Left lung (tissue), 10 donors: ENCODE results near the gene SH3PXD2A. TPM values are rescaled to one million over a fixed set of nuclear protein-coding genes. Genes with fewer than 3 reads are reported as not detected.

Experiments
- ATAC-seq: fragments of 200-7000 bp; cut with Tn5 transposase; one replicate; pipeline ENCODE4 v1.9.1; 2020; ENCODE audit warnings: moderate library complexity
- DNase-seq, 4 donors: peaks; one replicate each; pipeline ENCODE4 v3.0.0-alpha.2; 2013 to 2020
- H3K27ac ChIP-seq, 2 donors: fragments of 200-600 bp; sonication (generic) in 1 of 2; one replicate each; pipeline versions ENCODE4 v1.5.0 to v1.8.0; 2020 to 2021
- H3K27me3 ChIP-seq, 2 donors: fragments of 200-600 bp; sonication (generic) in 1 of 2; one replicate each; pipeline versions ENCODE4 v1.5.0 to v1.8.0; 2020 to 2021
- H3K36me3 ChIP-seq, 2 donors: fragments of 200-600 bp; sonication (generic) in 1 of 2; one replicate each; pipeline versions ENCODE4 v1.5.0 to v1.8.0; 2020 to 2021
- H3K4me1 ChIP-seq, 2 donors: fragments of 200-600 bp; one replicate each; pipeline ENCODE4 v1.8.0; 2021
- H3K4me3 ChIP-seq, 2 donors: fragments of 200-600 bp; sonication (generic) in 1 of 2; one replicate each; pipeline versions ENCODE4 v1.5.0 to v1.8.0; 2020 to 2021; ENCODE audit warnings: mild to moderate bottlenecking in 1 of 2
- H3K9me3 ChIP-seq, 2 donors: fragments of 200-600 bp; sonication (generic) in 1 of 2; one replicate each; pipeline versions ENCODE4 v1.5.0 to v1.8.0; 2020 to 2021
- intact Hi-C, 2 donors: fragments of 100-400 bp; cut with DNase I; formaldehyde crosslinking; loops; one replicate each; pipeline versions ENCODE4 v1.11.2 to v1.14.2; 2022
- polyA plus RNA-seq, 6 donors: library from polyadenylated mRNA; unstranded; fragments of 120-200 nt; gene quantifications; one replicate each; pipeline ENCODE4 v1.2.1, GENCODE V29; 2013; ENCODE audit not compliant: insufficient read length in 6 of 6
- total RNA-seq, 2 donors: library from RNA; stranded (reverse); fragmentation: NEBNext Ultra II Directional; extraction: Animal tissue kit (Norgen Biotek cat#: 25700); gene quantifications; one replicate each; pipeline ENCODE4 v1.2.1, GENCODE V29; 2021
- TF ChIP-seq, protein P1 (sequence below), 2 donors: fragments of 200-600 bp; sonication (generic) in 1 of 2; IDR thresholded peaks; one replicate each; pipeline versions ENCODE4 v1.5.0 to v1.8.0; 2021; ENCODE audit warnings: antibody characterized with exemption in 2 of 2
- donor health status: DM: no; HTN: yes; CAD: no.
- donor health status: DM: no; HTN: no; CAD: no.

Gene SH3PXD2A
- total and polyA plus RNA-seq, 8 donors, result 44.8 to 117 (median 91.7) TPM

- Histone ChIP-seq H3K27me3 (no peaks in the 10 kb centered on the region), H3K4me3 (no peak overlapping the region), H3K4me1 (peaks cover 31 to 42% of the 10 kb centered on the region in 2 donors), H3K36me3 (peaks cover 0 to 6% of the 10 kb centered on the region in 2 donors), H3K9me3 (no peaks in the 10 kb centered on the region), H3K27ac (peak overlapping the region in 1 of 2 donors; percentile 30)
- no peak for DNase-seq
- no peak for ATAC-seq
- TF ChIP-seq, protein P1, sequence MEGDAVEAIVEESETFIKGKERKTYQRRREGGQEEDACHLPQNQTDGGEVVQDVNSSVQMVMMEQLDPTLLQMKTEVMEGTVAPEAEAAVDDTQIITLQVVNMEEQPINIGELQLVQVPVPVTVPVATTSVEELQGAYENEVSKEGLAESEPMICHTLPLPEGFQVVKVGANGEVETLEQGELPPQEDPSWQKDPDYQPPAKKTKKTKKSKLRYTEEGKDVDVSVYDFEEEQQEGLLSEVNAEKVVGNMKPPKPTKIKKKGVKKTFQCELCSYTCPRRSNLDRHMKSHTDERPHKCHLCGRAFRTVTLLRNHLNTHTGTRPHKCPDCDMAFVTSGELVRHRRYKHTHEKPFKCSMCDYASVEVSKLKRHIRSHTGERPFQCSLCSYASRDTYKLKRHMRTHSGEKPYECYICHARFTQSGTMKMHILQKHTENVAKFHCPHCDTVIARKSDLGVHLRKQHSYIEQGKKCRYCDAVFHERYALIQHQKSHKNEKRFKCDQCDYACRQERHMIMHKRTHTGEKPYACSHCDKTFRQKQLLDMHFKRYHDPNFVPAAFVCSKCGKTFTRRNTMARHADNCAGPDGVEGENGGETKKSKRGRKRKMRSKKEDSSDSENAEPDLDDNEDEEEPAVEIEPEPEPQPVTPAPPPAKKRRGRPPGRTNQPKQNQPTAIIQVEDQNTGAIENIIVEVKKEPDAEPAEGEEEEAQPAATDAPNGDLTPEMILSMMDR (IDR thresholded peaks at IDR 0.05), result no peak
- intact Hi-C loops, result no loop called here
Observed at GRCh38 chr10:103649654-103650423, 205.5 kb downstream of the SH3PXD2A start.

DNA sequence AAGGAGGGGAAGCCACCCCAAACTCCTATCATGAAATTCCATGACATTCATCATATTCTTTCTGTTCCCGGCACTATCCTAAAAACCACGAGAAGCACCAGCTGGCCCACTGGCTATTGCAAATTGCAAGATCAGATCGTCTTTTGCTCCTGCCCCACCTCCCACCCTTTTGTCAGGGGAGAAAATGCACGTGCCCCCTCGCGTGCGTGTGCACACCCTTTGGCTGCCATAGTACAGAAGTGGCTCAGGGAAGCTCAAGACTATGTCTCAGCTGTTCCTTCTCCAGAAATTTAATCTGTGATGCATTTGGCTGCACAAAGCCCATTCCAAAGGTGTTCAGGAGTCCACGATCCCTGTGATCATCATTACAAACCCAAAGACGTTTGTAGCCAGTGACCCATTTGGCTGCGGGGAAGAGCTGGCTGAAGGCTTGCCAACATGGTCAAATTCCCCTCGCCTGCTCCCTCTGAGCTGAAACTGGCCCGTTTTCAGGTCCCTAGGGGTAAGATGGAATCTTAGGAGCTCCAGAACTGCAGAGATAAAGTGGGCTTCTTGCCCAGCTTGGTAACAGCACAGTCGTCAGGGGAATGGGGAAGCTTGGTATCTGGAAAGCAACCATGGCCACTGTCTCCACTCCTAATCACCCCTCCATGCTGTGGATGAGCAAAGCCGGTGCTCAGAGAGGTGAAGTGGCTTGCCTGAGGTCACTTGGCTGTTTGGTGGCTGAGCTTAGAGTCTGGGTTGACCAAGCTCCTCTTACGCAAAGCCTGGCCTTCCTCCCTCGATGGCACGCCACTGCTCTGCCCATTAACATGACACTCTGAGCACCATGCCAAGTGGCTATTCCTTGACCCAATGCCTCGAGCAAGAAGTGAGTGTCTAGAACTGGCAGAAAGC, 206.5 kb downstream of the SH3PXD2A start:
- intact Hi-C loops, result no loop called here
- peak overlapping the region in 1 of 2 donors; percentile 30 for H3K27ac ChIP-seq
- ATAC-seq (peak; percentile 39), DNase-seq (peak in 1 of 4 donors; percentile 68)
- peaks cover 27 to 44% of the 10 kb centered on the region in 2 donors for H3K4me1 ChIP-seq
- H3K27me3 ChIP-seq, result no peaks in the 10 kb centered on the region
- TF ChIP-seq, protein P1 (IDR thresholded peaks at IDR 0.05), result no peak
- H3K36me3 ChIP-seq, result peaks cover 0 to 6% of the 10 kb centered on the region in 2 donors
- no peaks in the 10 kb centered on the region for H3K9me3 ChIP-seq
- no peak overlapping the region for H3K4me3 ChIP-seq

GRCh38 chr10:103648251-103648635, 207.1 kb downstream of the SH3PXD2A start:
- Histone ChIP-seq H3K27ac (no peak overlapping the region), H3K36me3 (peaks cover 0 to 6% of the 10 kb centered on the region in 2 donors), H3K4me1 (peaks cover 24 to 38% of the 10 kb centered on the region in 2 donors), H3K27me3 (no peaks in the 10 kb centered on the region), H3K4me3 (no peak overlapping the region), H3K9me3 (no peaks in the 10 kb centered on the region)
- TF ChIP-seq, protein P1 (IDR thresholded peaks at IDR 0.05), result no peak
- DNase-seq (peak in 1 of 4 donors; percentile 62), ATAC-seq (peak; percentile 8)
- intact Hi-C loops, result no loop called here

DNA sequence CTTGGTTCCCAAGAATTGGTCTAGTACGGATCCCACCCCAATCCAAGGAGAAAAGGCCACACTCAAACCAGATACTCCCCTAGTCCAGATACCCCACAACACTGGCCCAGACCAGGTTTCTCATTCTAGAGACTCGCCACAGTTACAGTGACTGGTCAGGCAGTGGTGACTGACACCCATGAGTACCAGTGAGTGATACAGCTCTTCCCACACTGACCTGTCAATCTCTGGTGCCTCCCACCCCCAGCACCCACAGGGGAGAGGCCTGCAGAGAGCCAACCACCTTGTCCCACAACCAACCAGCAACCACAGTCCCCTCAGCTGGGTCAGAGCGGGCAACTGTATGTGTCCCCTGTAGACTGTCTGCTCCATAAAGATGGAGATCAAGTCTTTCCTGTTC, 209.1 kb downstream of the SH3PXD2A start:
- Histone ChIP-seq H3K27ac (peak overlapping the region in 1 of 2 donors; percentile 7), H3K36me3 (peaks cover 0 to 6% of the 10 kb centered on the region in 2 donors), H3K4me3 (no peak overlapping the region), H3K9me3 (no peaks in the 10 kb centered on the region), H3K4me1 (peaks cover 15 to 22% of the 10 kb centered on the region in 2 donors), H3K27me3 (no peaks in the 10 kb centered on the region)
- no peak for ATAC-seq
- intact Hi-C loops, result no loop called here
- TF ChIP-seq, protein P1 (IDR thresholded peaks at IDR 0.05), result no peak
- no peak for DNase-seq
